Fibroblast of skin of left biceps (primary cell): ENCODE measurements around the gene TGM1.

Experiments used
- DNase-seq, 2 experiments: peaks; one replicate each; pipeline ENCODE4 v3.0.0-alpha.2; 2013; ENCODE audit warnings: low read depth in 2 of 2

TGM1 gene

DNA sequence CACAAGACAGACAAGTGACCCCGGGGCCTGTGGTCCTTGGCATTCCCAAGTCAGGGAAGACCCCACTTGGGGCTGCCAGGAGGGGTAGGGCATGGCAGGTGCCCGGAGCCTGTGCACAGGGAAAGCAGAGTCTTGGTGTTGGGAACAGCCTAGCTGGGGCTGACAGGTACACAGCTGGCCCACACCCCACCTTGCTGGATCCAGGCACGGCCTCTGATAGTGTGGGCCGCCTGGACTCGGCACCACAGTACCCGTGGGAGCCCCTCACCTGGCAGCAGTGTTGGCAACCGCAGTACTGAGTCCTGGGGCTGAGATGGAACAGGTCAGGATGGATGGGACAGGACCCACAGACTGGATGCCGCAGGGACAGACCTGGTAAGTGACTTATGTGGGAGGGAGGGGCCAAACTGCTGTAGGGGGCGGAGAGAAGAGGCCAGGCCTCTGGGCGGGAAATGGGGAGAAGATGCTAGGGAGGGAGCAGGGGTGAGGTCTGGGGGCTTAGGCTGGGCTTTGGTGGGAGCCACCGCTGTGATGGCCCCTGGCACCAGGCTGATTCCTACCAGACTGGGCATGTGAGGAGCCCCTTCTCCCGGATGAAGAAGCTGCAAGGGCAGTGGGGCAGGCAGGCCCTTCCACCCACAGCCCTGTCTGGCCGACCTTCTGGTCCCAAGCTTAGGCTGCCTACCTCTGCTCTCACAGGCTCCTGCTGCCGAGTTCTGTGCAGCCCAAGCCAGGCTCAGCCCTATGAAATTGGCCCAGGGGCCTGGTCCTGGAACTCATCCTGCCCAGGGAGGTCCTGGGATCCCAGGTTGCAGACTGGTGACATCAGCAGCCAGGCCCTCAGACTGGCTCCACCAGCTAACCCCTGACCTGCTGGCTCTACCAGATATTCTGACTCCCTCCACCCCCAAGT, at the start of gene TGM1:
Gene TGM1, minus strand, starts transcription at position 357 of the 913 bp plus-strand sequence. CDS start 825 bp downstream, outside the sequence.
- no peak for DNase-seq

DNA sequence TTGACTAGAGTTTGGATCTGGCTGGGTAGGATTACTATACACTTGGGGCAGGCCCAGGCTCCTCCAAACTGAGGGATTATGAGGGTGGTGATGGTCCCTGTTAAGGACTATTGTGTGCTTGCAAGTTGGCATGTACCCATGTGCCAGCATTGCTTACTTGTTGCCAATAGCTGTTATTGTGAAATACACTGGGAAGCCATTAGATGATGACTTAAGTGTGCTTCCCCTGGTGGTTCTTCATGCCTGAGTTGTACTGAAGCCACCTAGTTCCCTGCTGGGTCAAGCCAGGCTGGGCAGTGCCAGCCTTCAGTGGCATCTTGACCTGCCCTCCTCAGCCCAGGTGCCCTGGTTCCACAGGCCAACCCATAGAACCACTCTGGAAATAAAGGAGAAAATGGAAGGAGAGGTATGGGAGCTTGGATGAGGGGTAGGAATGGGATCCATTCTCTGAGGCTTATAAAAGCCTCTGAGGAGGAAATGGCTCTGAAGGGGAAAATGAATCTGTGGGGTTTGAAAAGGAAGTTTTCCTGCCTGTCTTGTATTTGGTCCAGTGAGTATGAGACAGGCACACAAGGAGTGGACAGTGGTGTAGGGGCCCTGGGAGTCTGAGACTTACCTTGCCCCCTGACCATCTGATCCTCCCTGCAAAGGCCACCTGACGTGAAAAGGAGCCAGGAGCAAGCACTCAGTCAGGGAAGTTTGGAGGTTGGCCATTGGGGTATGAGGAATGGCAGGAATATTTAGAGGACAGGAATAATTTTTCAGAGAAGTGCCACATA, 49.0 kb upstream of the TGM1 start:
- DNase-seq, result no peak

- no peak for DNase-seq
These were observed 47.9 kb upstream of the TGM1 start, which contains the start of gene LTB4R for GRCh38 chr14:24310646-24311604. TSS of gene LTB4R (plus strand) at chr14:24311502. CDS start at chr14:24315652, 4,150 bp downstream.

DNA sequence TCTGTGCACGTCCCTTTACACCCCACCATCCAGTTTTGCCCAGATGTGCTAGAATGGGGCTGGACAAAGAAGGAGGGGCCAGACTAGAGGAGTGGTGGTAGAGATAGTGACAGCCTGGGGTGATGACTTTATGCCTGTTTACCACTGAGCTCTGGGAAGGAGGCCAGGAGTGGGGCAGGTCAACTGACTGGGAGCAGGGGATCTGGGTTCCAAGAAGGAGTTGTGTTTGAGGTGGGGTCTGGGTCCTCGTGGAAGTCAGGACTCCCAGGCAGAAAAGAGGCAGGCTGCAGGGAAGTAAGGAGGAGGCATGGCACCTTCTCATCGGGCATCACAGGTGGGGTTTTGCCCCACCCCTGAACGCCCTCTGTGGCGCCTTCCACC, 47.3 kb upstream of the TGM1 start:
- DNase-seq, result no peak

GRCh38 chr14:24309538-24310264, 46.7 kb upstream of the TGM1 start, which contains the start of gene LTB4R2:
TSS of gene LTB4R2 (plus strand) at chr14:24310140. CDS start at chr14:24310665, 525 bp downstream.
- no peak for DNase-seq

DNA sequence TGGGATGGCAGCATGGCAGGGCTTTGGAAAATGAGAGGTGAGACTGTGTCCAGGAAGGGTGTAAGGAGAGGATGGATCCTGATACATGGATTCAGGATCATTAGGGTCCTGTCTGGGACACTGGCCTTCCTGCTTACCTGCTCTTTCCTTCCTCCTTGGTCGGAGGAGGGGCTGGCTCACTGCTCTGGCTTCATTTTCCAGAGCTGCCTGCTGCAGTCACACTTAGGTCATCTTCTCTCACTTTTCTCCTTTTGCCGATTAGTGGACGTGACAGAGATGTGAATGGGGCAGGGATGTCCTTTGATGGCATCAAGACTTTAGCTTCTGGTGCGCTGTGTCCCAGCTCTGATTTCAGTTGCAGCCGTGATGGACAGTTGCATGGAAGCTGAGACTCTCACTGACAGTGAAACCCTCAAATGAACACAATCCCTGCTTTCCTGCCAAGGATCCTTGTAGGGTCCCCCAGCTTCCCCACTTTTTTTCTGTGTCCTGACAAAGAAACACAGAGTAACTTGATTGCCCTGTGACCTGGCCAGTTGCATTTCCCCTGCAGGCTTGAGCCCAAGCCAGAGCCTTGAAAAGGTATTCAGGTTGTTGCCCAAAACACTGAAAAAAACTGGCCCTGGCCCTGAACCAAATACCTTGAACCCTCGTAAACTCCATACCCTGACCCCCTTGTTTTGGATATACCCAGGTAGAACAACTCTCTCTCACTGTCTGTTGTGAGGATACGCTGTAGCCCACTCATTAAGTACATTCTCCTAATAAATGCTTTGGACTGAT, 45.6 kb upstream of the TGM1 start:
- no peak for DNase-seq

- no peak for DNase-seq
These were observed 44.8 kb upstream of the TGM1 start, which contains the start of gene CIDEB for GRCh38 chr14:24307575-24308341. TSS of gene CIDEB (minus strand) at chr14:24307977. CDS start at chr14:24307858, 119 bp downstream.

DNA sequence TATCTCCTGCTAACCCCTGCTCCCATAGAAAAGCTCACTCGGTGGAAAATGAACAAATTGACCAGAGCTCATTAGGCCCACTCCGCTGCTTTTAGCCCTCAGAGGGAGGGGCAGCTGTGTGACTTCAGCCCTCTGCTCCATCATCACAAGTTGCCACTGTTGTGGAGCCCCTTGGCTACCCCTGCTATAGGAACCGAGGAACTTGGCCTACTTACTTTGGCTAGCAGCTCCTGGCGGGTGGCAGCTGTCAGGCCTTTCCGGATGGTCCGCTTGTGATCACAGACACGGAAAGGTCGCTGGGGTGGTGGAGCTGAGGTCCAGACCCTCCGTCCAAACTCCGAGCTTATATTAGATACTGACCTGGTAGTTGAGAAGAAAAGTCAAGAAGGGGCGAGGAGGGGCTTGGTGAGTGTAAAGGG, 44.2 kb upstream of the TGM1 start:
- no peak for DNase-seq

DNA sequence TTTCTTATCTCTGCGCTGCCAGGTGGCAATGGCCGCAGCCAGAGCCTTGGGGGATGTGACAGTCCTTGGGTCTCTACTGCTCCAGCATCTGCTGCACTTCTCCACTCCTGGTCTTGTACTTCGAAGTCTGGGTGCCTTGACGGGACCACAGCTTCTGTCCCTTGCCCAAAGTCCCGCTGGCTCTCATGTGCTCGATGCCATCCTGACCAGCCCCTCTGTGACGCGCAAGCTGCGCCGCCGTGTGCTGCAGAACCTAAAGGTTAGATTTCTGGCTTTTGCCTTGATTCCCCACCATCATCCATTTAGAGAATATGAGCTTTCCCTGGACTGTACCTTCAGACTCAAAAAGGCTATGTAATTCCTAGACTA, 41.0 kb upstream of the TGM1 start:
- no peak for DNase-seq

DNA sequence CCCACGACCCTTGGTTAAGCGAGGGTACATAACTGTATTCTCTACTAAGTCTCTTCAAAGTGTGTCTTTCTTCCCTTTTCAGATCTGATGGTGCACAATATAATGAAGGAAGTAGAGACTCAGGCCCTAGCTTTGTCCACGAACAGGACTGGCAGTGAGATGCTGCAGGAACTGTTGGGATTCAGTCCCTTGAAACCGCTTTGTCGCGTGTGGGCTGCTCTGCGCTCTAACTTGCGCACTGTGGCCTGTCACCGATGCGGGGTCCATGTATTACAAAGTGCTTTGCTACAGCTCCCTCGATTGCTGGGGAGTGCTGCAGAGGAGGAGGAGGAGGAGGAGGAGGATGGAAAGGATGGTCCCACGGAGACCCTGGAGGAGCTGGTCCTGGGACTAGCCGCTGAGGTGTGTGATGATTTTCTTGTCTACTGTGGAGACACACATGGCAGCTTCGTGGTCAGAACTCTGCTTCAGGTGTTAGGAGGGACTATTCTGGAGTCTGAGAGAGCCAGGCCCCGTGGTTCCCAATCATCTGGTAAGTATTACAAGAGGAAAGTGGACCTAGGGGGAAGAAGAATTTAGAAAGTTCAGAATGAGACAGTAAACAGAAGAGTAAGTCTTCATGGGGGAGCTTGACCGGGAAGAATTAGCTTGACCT, 37.5 kb upstream of the TGM1 start:
- no peak for DNase-seq

GRCh38 chr14:24299255-24300191, 36.5 kb upstream of the TGM1 start, which contains the start of the genes DHRS1 and NOP9:
TSS of gene DHRS1 (minus strand) at chr14:24299780. CDS start at chr14:24299106, 674 bp downstream.
TSS of gene NOP9 (plus strand) at chr14:24299850. CDS start at chr14:24299955, 105 bp downstream.
- DNase-seq, result peak; percentile 41 to 64

- no peak for DNase-seq
These were observed 35.9 kb upstream of the TGM1 start for GRCh38 chr14:24298892-24299254.

DNA sequence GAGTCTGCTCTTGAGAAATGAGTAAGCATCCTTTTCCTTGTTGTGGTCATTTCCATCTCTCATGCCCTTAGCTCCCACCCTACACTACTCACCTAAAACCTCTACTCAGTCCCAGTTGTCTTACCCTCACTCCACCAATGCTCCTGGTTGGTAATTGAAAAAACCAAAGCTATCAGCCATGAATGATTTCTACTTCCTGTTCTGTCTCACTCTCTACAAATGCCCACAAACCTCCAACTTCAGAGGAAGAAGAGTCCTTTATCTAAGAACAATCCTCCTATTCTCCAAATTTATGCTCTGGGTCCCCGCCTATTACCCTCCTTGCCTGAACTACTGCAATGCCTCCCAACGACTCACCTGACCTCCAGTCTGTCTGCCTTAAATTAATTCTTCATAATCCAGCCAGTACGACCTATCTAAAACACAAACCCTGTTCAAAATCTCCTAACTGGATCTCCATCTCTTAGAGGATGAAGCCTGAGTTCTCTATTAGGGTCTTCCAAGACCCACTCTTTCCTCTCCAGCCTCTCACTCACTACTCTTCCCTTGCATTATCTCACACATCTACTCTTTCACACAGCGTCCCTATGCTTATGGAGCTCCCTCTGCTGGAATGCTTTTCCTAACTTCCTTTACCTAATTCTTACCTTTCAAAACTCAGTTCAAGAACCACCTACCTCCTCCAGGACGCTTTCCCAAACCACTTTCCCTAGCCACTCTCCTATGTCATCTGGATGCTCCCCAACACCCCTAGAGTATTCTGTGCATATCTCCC, 34.4 kb upstream of the TGM1 start:
- no peak for DNase-seq

- DNase-seq, result peak; percentile 70 to 78
These were observed 33.6 kb upstream of the TGM1 start for GRCh38 chr14:24296341-24297157.

DNA sequence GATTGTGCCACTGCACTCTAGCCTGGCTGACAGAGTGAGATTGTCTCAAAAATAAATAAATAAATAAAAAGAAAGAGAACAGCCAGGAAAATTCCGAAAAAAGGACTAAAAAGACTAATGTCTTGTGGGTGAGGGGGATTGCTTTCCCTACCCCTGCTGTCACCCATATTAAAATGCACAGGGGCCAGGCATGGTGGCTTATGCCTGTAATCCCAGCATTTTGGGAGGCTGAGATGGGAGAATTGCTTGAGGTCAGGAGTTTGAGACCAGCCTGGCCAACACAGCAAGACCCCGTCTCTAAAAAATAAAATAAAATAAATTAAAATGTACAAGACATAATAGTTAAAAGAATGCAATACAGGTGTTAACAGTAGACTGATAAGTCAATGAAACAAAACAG, 30.5 kb upstream of the TGM1 start:
- DNase-seq, result no peak
